SK-N-SH (cell line): ENCODE data around the gene WDR81. TPM values are rescaled to one million over a fixed set of nuclear protein-coding genes. Genes with fewer than 3 reads are reported as not detected.

ENCODE experiments used
- CTCF ChIA-PET: fragments of 300-600, 350-600 bp; formaldehyde crosslinking; extraction: SDS; loops from one replicate; lab custom pipeline; 2021; lab: Yijun Ruan, JAX
- POLR2A ChIA-PET: fragments of 350-600 bp; sonication (Branson Sonifier 250); formaldehyde crosslinking; extraction: SDS; loops from one replicate; lab custom pipeline; 2020; ENCODE audit warnings: antibody characterized with exemption, inconsistent platforms; lab: Yijun Ruan, JAX
- DNase-seq: peaks from one replicate; pipeline ENCODE4 v3.0.0; 2012
- H2AFZ ChIP-seq: fragments of 200-600 bp; sonication (generic); 2 replicates; pipeline ENCODE4 v1.8.1; 2016; ENCODE audit warnings: antibody characterized with exemption, mild to moderate bottlenecking, low read depth
- H3F3A ChIP-seq: fragments of 200-600 bp; sonication (generic); replicated peaks from 2 replicates; pipeline ENCODE3; 2016; ENCODE audit warnings: antibody characterized with exemption, mild to moderate bottlenecking; ENCODE audit not compliant: insufficient read depth
- H3K27ac ChIP-seq, 2 experiments: fragments of 200-500 bp in 1 of 2; fragments of 200-600 bp in 1 of 2; sonication (Bioruptor generic) in 1 of 2; sonication (generic), shearing (Covaris generic) in 1 of 2; 2 replicates each; pipeline versions ENCODE4 v1.5.1 to v1.6.1; 2014 to 2016; ENCODE audit warnings: low read depth in 2 of 2, inconsistent platforms in 1 of 2, low read length in 1 of 2, mild to moderate bottlenecking in 1 of 2, mixed read lengths in 1 of 2
- H3K27me3 ChIP-seq: fragments of 200-600 bp; sonication (generic), shearing (Covaris generic); 2 replicates; pipeline ENCODE4 v1.6.1; 2016; ENCODE audit warnings: mixed run types; ENCODE audit not compliant: insufficient read depth
- H3K36me3 ChIP-seq, 2 experiments: fragments of 200-500 bp in 1 of 2; fragments of 200-600 bp in 1 of 2; sonication (Bioruptor generic) in 1 of 2; sonication (generic) in 1 of 2; replicated peaks in 1 of 2; 2 replicates each; pipeline versions ENCODE3 to v1.5.1; 2014 to 2016; ENCODE audit warnings: low read length in 1 of 2, mild to moderate bottlenecking in 1 of 2; ENCODE audit not compliant: insufficient read depth in 2 of 2, control insufficient read depth in 1 of 2
- H3K4me1 ChIP-seq, 2 experiments: fragments of 200-500 bp in 1 of 2; fragments of 200-600 bp in 1 of 2; sonication (Bioruptor generic) in 1 of 2; sonication (generic), shearing (Covaris generic) in 1 of 2; 2 replicates each; pipeline versions ENCODE4 v1.5.1 to v1.6.1; 2014 to 2016; ENCODE audit warnings: low read depth in 1 of 2, low read length in 1 of 2, mixed run types in 1 of 2; ENCODE audit not compliant: insufficient read depth in 2 of 2, control insufficient read depth in 1 of 2
- H3K4me2 ChIP-seq: fragments of 200-600 bp; sonication (generic), shearing (Covaris generic); 2 replicates; pipeline ENCODE4 v1.6.1; 2017; ENCODE audit warnings: mixed run types
- H3K4me3 ChIP-seq, 2 experiments: fragments of 200-500 bp in 1 of 2; fragments of 200-600 bp in 1 of 2; sonication (Bioruptor generic) in 1 of 2; sonication (generic), shearing (Covaris generic) in 1 of 2; 2 replicates each; pipeline versions ENCODE4 v1.5.1 to v1.8.1; 2014 to 2016; ENCODE audit warnings: low read depth in 2 of 2, inconsistent platforms in 1 of 2, low read length in 1 of 2, mild to moderate bottlenecking in 1 of 2, mixed read lengths in 1 of 2, moderate library complexity in 1 of 2
- H3K79me2 ChIP-seq: fragments of 200-600 bp; sonication (generic); 2 replicates; pipeline ENCODE4 v1.8.1; 2017; ENCODE audit warnings: mild to moderate bottlenecking; ENCODE audit not compliant: insufficient read depth
- H3K9ac ChIP-seq: fragments of 200-600 bp; sonication (generic); 2 replicates; pipeline ENCODE4 v1.6.1; 2017; ENCODE audit warnings: mixed run types
- H3K9me2 ChIP-seq: fragments of 200-600 bp; sonication (generic); 2 replicates; pipeline ENCODE4 v1.6.1; 2017; ENCODE audit warnings: mixed run types
- H3K9me3 ChIP-seq: fragments of 200-600 bp; sonication (generic); 2 replicates; pipeline ENCODE4 v1.6.1; 2017; ENCODE audit warnings: mixed run types, mild to moderate bottlenecking, moderate library complexity
- H4K20me1 ChIP-seq: fragments of 200-600 bp; sonication (generic); 2 replicates; pipeline ENCODE4 v1.6.1; 2017; ENCODE audit warnings: mild to moderate bottlenecking, mixed run types; ENCODE audit not compliant: insufficient read depth
- EP300 ChIP-seq, 2 experiments: IDR thresholded peaks; 2 replicates each; pipeline versions ENCODE4 v1.4.0 to v1.6.1; 2012; ENCODE audit warnings: borderline replicate concordance in 1 of 2, low read depth in 1 of 2, low read length in 1 of 2
- EZH2phosphoT487 ChIP-seq: fragments of 200-600 bp; sonication (generic); IDR thresholded peaks from 2 replicates; pipeline ENCODE4 v1.6.1; 2017; ENCODE audit warnings: low read depth, mixed run types, mild to moderate bottlenecking, antibody characterized with exemption, moderate library complexity, borderline replicate concordance
- FOSL2 ChIP-seq: IDR thresholded peaks from 2 replicates; pipeline ENCODE4 v1.4.0; 2012; ENCODE audit warnings: low read depth, mild to moderate bottlenecking, moderate library complexity, borderline replicate concordance
- FOXM1 ChIP-seq: IDR thresholded peaks from 2 replicates; pipeline ENCODE4 v1.4.0; 2012; ENCODE audit warnings: low read depth, mild to moderate bottlenecking
- GATA2 ChIP-seq: sonication (generic); formaldehyde crosslinking; IDR thresholded peaks from 2 replicates; pipeline ENCODE4 v1.5.0; 2020; ENCODE audit warnings: mild to moderate bottlenecking, missing genetic modification reagents
- IRF3 ChIP-seq: fragments of 150-350 bp; IDR thresholded peaks from 2 replicates; pipeline ENCODE4 v1.6.1; 2016; ENCODE audit warnings: mild to moderate bottlenecking, low read depth, low read length
- JUND ChIP-seq: IDR thresholded peaks from 2 replicates; pipeline ENCODE4 v1.4.0; 2012
- NFIC ChIP-seq: IDR thresholded peaks from 2 replicates; pipeline ENCODE4 v1.4.0; 2012; ENCODE audit warnings: borderline replicate concordance
- POLR2AphosphoS5 ChIP-seq: IDR thresholded peaks from 2 replicates; pipeline ENCODE4 v1.6.1; 2012; ENCODE audit warnings: low read depth, low read length
- RXRA ChIP-seq: IDR thresholded peaks from 2 replicates; pipeline ENCODE4 v1.4.0; 2012; ENCODE audit warnings: low read depth, mild to moderate bottlenecking, borderline replicate concordance
- SIN3A ChIP-seq: IDR thresholded peaks from 2 replicates; pipeline ENCODE4 v1.6.1; 2012; ENCODE audit warnings: low read depth, mild to moderate bottlenecking, low read length, moderate library complexity, borderline replicate concordance
- TAF1 ChIP-seq: IDR thresholded peaks from 2 replicates; pipeline ENCODE4 v1.6.1; 2012; ENCODE audit warnings: low read depth, mild to moderate bottlenecking, low read length, moderate library complexity, borderline replicate concordance
- TEAD4 ChIP-seq: IDR thresholded peaks from 2 replicates; pipeline ENCODE4 v1.4.0; 2012; ENCODE audit warnings: mild to moderate bottlenecking, borderline replicate concordance; ENCODE audit not compliant: insufficient read depth
- YY1 ChIP-seq: IDR thresholded peaks from 2 replicates; pipeline ENCODE4 v1.4.0; 2012; ENCODE audit warnings: low read depth, mild to moderate bottlenecking
- ZBTB33 ChIP-seq: IDR thresholded peaks from 2 replicates; pipeline ENCODE4 v1.4.0; 2012; ENCODE audit warnings: low read depth, borderline replicate concordance
- WGBS: methylation state at CpG from one replicate; pipeline ENCODE4 v1.1.6; 2017; ENCODE audit warnings: low lambda C conversion rate; 5-methylcytosine and 5-hydroxymethylcytosine counted together
- polyA plus RNA-seq, 3 experiments: library from polyadenylated mRNA; depleted of rRNA; stranded (reverse); fragments of >200 nt; gene quantifications; 2 replicates each; pipeline ENCODE4 v1.2.3, GENCODE V29; 2012
- TF ChIP-seq, protein P1 (sequence below): IDR thresholded peaks from 2 replicates; pipeline ENCODE4 v1.6.1; 2012; ENCODE audit warnings: mild to moderate bottlenecking, low read depth, low read length, moderate library complexity
- TF ChIP-seq, protein P2 (sequence below): IDR thresholded peaks from 2 replicates; pipeline ENCODE4 v1.4.0; 2012; ENCODE audit warnings: low read depth, borderline replicate concordance
- TF ChIP-seq, protein P3 (sequence below): fragments of 150-350 bp; IDR thresholded peaks from 2 replicates; pipeline ENCODE4 v1.6.1; 2017; ENCODE audit warnings: antibody characterized with exemption, low read length, low read depth, borderline replicate concordance
- TF ChIP-seq, protein P4 (sequence below): IDR thresholded peaks from 2 replicates; pipeline ENCODE4; 2012

Gene WDR81
- polyA plus RNA-seq, 1 of the 3 experiments (the other 2 are of a cell fraction) = 9.3 TPM

GRCh38 chr17:1714427-1714979, 10.0 kb upstream of the WDR81 start:
- H3K27me3 ChIP-seq = no peaks in the 10 kb centered on the region
- ChIA-PET POLR2A (interaction anchor here (0.5 to 0.6 kb wide), 2 partner anchors 13 to 45 kb away, joined by 3 read pairs; no protein-coding TSS in a partner anchor), CTCF (interaction anchor here (1.5 to 8.4 kb wide), 4 partner anchors 53 to 195 kb away, joined by 3 to 112 read pairs (median 6); no protein-coding TSS in a partner anchor)
- H3F3A ChIP-seq = peaks cover 52% of the 10 kb centered on the region
- H3K4me3 ChIP-seq = peak overlapping the region; percentile 77 to 95
- H3K9ac ChIP-seq = peak overlapping the region; percentile 98
- H3K27ac ChIP-seq = peak overlapping the region; percentile 81 to 98
- peak overlapping the region; percentile 99 for H3K4me2 ChIP-seq
- peaks cover 64% of the 10 kb centered on the region for H3K79me2 ChIP-seq
- peaks cover 48% of the 10 kb centered on the region for H4K20me1 ChIP-seq
- no peaks in the 10 kb centered on the region for H3K9me2 ChIP-seq
- H2AFZ ChIP-seq = no peak overlapping the region
- peaks cover 26 to 31% of the 10 kb centered on the region in 2 experiments for H3K36me3 ChIP-seq
- peaks cover 19 to 33% of the 10 kb centered on the region in 2 experiments; a peak in 3 of 4 replicates for H3K4me1 ChIP-seq
- 5% methylated on average over 15 of the region's 19 CpGs for WGBS
- peak; percentile 63 for DNase-seq
- no peaks in the 10 kb centered on the region for H3K9me3 ChIP-seq
- peak; percentile 77; the same call in 1 of the 2 replicates for TF ChIP-seq RXRA
- peak; percentile 100 for TF ChIP-seq TEAD4
- peak; percentile 77; the same call in 1 of the 2 replicates for TF ChIP-seq JUND
- TF ChIP-seq SIN3A = peak; percentile 95
- peak; percentile 89 for TF ChIP-seq NFIC
- no peak for TF ChIP-seq FOXM1
- TF ChIP-seq, protein P1, sequence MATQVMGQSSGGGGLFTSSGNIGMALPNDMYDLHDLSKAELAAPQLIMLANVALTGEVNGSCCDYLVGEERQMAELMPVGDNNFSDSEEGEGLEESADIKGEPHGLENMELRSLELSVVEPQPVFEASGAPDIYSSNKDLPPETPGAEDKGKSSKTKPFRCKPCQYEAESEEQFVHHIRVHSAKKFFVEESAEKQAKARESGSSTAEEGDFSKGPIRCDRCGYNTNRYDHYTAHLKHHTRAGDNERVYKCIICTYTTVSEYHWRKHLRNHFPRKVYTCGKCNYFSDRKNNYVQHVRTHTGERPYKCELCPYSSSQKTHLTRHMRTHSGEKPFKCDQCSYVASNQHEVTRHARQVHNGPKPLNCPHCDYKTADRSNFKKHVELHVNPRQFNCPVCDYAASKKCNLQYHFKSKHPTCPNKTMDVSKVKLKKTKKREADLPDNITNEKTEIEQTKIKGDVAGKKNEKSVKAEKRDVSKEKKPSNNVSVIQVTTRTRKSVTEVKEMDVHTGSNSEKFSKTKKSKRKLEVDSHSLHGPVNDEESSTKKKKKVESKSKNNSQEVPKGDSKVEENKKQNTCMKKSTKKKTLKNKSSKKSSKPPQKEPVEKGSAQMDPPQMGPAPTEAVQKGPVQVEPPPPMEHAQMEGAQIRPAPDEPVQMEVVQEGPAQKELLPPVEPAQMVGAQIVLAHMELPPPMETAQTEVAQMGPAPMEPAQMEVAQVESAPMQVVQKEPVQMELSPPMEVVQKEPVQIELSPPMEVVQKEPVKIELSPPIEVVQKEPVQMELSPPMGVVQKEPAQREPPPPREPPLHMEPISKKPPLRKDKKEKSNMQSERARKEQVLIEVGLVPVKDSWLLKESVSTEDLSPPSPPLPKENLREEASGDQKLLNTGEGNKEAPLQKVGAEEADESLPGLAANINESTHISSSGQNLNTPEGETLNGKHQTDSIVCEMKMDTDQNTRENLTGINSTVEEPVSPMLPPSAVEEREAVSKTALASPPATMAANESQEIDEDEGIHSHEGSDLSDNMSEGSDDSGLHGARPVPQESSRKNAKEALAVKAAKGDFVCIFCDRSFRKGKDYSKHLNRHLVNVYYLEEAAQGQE = peak; percentile 38; the same call in 1 of the 2 replicates
- peak in 1 of 2 experiments; percentile 80; a peak in 1 of 4 replicates for TF ChIP-seq EP300 (IDR thresholded peaks at IDR 0.05; ENCODE audit: borderline replicate concordance in 1 of 2, low read depth in 1 of 2, low read length in 1 of 2)
- peak; percentile 56; the same call in 1 of the 2 replicates for TF ChIP-seq YY1
- TF ChIP-seq IRF3 = no peak
- peak; percentile 88 for TF ChIP-seq FOSL2
- TF ChIP-seq GATA2 (CRISPR knock-in tag) = no peak
- TF ChIP-seq, protein P2, sequence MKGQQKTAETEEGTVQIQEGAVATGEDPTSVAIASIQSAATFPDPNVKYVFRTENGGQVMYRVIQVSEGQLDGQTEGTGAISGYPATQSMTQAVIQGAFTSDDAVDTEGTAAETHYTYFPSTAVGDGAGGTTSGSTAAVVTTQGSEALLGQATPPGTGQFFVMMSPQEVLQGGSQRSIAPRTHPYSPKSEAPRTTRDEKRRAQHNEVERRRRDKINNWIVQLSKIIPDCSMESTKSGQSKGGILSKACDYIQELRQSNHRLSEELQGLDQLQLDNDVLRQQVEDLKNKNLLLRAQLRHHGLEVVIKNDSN = no peak
- peak; percentile 79; the same call in 1 of the 2 replicates for TF ChIP-seq POLR2AphosphoS5
- TF ChIP-seq, protein P3, sequence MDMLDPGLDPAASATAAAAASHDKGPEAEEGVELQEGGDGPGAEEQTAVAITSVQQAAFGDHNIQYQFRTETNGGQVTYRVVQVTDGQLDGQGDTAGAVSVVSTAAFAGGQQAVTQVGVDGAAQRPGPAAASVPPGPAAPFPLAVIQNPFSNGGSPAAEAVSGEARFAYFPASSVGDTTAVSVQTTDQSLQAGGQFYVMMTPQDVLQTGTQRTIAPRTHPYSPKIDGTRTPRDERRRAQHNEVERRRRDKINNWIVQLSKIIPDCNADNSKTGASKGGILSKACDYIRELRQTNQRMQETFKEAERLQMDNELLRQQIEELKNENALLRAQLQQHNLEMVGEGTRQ = no peak
- no peak for TF ChIP-seq EZH2phosphoT487
- TF ChIP-seq TAF1 = peak; percentile 42; the same call in 1 of the 2 replicates
- TF ChIP-seq, protein P4, sequence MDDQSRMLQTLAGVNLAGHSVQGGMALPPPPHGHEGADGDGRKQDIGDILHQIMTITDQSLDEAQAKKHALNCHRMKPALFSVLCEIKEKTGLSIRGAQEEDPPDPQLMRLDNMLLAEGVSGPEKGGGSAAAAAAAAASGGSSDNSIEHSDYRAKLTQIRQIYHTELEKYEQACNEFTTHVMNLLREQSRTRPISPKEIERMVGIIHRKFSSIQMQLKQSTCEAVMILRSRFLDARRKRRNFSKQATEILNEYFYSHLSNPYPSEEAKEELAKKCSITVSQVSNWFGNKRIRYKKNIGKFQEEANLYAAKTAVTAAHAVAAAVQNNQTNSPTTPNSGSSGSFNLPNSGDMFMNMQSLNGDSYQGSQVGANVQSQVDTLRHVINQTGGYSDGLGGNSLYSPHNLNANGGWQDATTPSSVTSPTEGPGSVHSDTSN = peak; percentile 80
- no peak for TF ChIP-seq ZBTB33
